Pancreas (tissue), 10 donors: ENCODE data around the gene SMOC1. TPM values are rescaled to one million over a fixed set of nuclear protein-coding genes. Genes with fewer than 3 reads are reported as not detected.

Experiments
- ATAC-seq, 4 donors: fragments of 200-7000 bp; cut with Tn5 transposase; one replicate each; pipeline versions ENCODE4 v1.8.0 to v1.9.1; 2020; ENCODE audit warnings: mild to moderate bottlenecking in 4 of 4, moderate library complexity in 4 of 4
- DNase-seq, 6 donors: peaks; one replicate each; pipeline ENCODE4 v3.0.0-alpha.2; 2020
- FAIRE-seq: peaks from 2 replicates; lab custom pipeline; 2012; peaks lifted over from hg19 to GRCh38; lab: Jason Lieb, UNC
- H3K27ac ChIP-seq, 4 donors: fragments of 200-600 bp; sonication (generic); 1 replicate in 3 of 4; 2 replicates in 1 of 4; pipeline versions ENCODE4 v1.5.0 to v1.8.0; 2020
- H3K27me3 ChIP-seq, 4 donors: fragments of 200-600 bp; one replicate each; pipeline ENCODE4 v1.8.0; 2021
- H3K36me3 ChIP-seq, 3 donors: fragments of 200-600 bp; sonication (generic) in 1 of 3; one replicate each; pipeline versions ENCODE4 v1.5.0 to v1.8.0; 2020 to 2021
- H3K4me1 ChIP-seq, 3 donors: fragments of 200-600 bp; one replicate each; pipeline ENCODE4 v1.8.0; 2021
- H3K4me3 ChIP-seq, 4 donors: fragments of 200-600 bp; sonication (generic) in 2 of 4; one replicate each; pipeline versions ENCODE4 v1.5.0 to v1.8.0; 2020 to 2021
- H3K9me3 ChIP-seq, 4 donors: fragments of 200-600 bp; one replicate each; pipeline ENCODE4 v1.8.0; 2021
- WGBS, 2 donors: extraction: QIAGEN DNeasy Blood & Tissue Kit; methylation state at CpG; one replicate each; pipeline ENCODE4 v1.1.7; 2013; 5-methylcytosine and 5-hydroxymethylcytosine counted together
- intact Hi-C, 3 donors: fragments of 100-400 bp; cut with DNase I; formaldehyde crosslinking; loops; one replicate each; pipeline versions ENCODE4 v1.11.1 to v1.14.2; 2022
- polyA plus RNA-seq, 2 donors: library from polyadenylated mRNA; stranded (reverse); fragments of 200-250 nt; gene quantifications; one replicate each; pipeline ENCODE4 v1.2.3, GENCODE V29; 2013
- total RNA-seq, 6 donors: library from RNA; stranded (reverse); fragmentation: NEBNext Ultra II Directional in 4 of 6; extraction: Animal tissue kit (Norgen Biotek cat#: 25700) in 4 of 6; gene quantifications; one replicate each; pipeline versions ENCODE4 v1.2.1 to v1.2.4, GENCODE V29; 2021 to 2023
- TF ChIP-seq, protein P1 (sequence below), 4 donors: fragments of 200-600 bp; sonication (generic) in 3 of 4; IDR thresholded peaks; one replicate each; pipeline versions ENCODE4 v1.5.0 to v1.8.0; 2021; ENCODE audit warnings: antibody characterized with exemption in 4 of 4
- donor health status: healthy with polysubstance abuse.
- donor health status: DM: no; HTN: no; CAD: no; lungs with moderate emphysema.
- donor health status: DM: no; HTN: no; CAD: no.
- donor health status: control.
- donor health status: control.
- donor health status: Bipolar disorder and iron deficiency.
- donor health status: DM: yes; HTN: yes; CAD: no.
- donor health status: DM: no; HTN: no; CAD: no.
- donor health status: DM: no; HTN: no; CAD: no.
- donor health status: DM: yes; HTN: yes; CAD: no.

SMOC1 gene
- total and polyA plus RNA-seq, 8 donors, result 2.2 to 55.7 (median 6.3) TPM

DNA sequence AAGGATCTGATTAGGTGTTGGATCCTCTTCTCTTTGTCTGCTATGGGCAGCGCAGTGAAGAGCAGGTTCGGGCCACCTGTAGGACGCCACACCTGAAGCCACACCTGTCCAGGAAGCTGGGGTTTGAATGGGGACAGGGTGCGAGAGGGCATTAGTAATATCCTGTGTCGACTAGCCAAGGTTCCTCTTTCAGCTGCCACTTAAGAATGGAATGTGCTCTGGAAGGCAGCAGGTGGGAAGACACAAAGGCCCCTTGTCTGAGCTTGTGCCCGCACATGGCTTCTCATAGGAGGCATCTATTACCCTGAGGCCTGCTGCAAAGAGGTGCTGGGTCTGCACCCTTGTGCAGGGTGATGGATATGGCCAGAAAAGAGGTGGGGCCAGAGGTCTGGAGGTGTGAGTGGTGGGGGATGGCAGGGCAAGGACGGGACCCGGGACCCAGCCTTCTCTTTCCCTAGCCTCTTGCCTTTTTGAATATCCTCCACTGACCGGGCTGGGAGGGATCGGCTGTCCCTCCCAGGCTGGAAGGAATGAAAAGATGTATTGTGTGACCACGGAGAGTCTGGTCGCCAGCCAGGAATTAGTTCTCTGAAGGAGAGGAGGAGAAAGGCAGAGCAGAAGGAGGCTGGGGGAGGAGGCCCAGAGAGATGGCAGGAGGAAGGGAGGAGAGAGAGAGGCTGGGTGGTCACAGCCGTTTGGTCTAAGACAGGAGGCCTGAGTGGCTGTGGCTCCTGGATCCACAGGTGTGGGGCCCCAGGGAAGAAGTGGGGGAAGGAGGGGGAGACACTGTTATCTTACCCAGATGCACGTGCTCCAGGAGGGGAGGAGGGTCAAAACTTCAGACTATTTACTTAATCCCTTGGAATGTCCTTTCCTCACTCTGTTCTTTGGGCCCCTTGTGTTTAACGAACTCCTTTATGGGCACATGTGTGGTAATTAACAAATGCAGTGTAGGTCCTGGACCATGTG lies 101.5 kb downstream of the SMOC1 start:
- ATAC-seq (peak in 3 of 4 donors; percentile 53 to 80 (median 70)), DNase-seq (peak in 3 of 6 donors; percentile 21 to 42 (median 24)), FAIRE-seq (no peak)
- Histone ChIP-seq H3K4me1 (no peaks in the 10 kb centered on the region), H3K27ac (peak overlapping the region in 2 of 4 donors; percentile 27 to 31), H3K4me3 (no peak overlapping the region), H3K36me3 (no peaks in the 10 kb centered on the region), H3K27me3 (no peaks in the 10 kb centered on the region), H3K9me3 (no peaks in the 10 kb centered on the region)
- 56 to 57% methylated on average over 15 of the region's 15 CpGs for WGBS, 2 donors
- intact Hi-C loops, result no loop called here
- TF ChIP-seq, protein P1, sequence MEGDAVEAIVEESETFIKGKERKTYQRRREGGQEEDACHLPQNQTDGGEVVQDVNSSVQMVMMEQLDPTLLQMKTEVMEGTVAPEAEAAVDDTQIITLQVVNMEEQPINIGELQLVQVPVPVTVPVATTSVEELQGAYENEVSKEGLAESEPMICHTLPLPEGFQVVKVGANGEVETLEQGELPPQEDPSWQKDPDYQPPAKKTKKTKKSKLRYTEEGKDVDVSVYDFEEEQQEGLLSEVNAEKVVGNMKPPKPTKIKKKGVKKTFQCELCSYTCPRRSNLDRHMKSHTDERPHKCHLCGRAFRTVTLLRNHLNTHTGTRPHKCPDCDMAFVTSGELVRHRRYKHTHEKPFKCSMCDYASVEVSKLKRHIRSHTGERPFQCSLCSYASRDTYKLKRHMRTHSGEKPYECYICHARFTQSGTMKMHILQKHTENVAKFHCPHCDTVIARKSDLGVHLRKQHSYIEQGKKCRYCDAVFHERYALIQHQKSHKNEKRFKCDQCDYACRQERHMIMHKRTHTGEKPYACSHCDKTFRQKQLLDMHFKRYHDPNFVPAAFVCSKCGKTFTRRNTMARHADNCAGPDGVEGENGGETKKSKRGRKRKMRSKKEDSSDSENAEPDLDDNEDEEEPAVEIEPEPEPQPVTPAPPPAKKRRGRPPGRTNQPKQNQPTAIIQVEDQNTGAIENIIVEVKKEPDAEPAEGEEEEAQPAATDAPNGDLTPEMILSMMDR (IDR thresholded peaks at IDR 0.05), result no peak

DNA sequence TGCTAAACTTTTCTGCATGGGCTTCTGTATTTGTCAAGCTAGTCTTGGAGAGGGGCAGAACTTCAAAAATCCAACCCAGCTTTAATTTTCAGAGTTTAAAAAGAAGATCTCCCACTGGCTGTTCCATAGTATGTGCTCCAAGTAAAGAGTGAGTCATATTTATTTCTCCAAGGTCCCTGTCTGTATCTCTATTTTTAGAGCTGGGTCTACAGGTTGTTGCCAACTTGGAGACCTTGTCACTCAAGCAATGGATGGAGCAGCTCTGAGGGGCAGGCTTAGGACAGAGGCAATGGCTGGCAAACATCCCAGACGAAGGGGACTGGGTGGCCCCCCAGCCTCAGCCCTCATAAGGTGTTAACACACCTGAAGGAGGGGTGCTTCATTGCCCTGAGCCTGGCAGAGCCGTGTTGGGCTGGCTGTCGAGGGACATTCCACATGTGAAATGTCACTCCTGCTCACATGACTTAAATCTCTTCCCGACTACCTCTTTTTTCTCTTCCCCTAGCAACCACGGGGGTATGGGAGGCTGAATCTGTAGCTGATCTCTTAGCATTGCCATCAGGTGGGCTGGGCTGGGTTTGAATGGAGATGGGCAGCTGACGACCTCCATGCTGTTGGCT lies 103.1 kb downstream of the SMOC1 start:
- ATAC-seq, result peak in 3 of 4 donors; percentile 23 to 67 (median 36)
- FAIRE-seq, result no peak
- no peak overlapping the region for H3K27ac ChIP-seq

DNA sequence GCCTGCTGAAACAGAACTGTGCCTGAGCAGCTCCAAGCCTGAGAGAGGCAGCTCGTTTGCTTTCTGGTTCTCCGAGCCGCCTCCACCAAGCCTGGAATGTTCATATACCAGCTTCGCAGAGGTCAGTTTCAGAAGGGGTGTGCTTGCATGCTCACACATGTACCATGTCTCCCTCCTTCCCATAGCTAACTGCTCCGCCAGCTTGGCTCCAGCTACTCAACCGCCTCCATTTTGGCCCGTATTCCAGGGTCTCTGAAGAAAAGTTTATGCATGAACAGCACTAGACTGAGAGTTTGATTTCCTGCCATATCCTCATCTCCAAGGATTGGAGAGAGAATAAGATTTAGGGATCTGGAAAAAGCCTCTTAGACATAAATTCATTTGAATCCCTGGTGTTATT lies 103.7 kb downstream of the SMOC1 start:
- Histone ChIP-seq H3K36me3 (no peaks in the 10 kb centered on the region), H3K27me3 (no peaks in the 10 kb centered on the region), H3K4me1 (no peaks in the 10 kb centered on the region), H3K27ac (no peak overlapping the region), H3K9me3 (no peaks in the 10 kb centered on the region), H3K4me3 (no peak overlapping the region)
- no peak for FAIRE-seq
- DNase-seq, result no peak
- no peak for ATAC-seq
- WGBS, 2 donors, result 86 to 87% methylated on average over 7 of the region's 7 CpGs
- TF ChIP-seq, protein P1 (IDR thresholded peaks at IDR 0.05), result no peak
- intact Hi-C loops, result no loop called here

More for the DNA sequence above, 103.1 kb downstream of the SMOC1 start:
- no peaks in the 10 kb centered on the region for H3K4me1 ChIP-seq
- no peaks in the 10 kb centered on the region for H3K36me3 ChIP-seq
- no peaks in the 10 kb centered on the region for H3K27me3 ChIP-seq
- no peak overlapping the region for H3K4me3 ChIP-seq
- 48 to 56% methylated on average over 6 of the region's 6 CpGs for WGBS, 2 donors
- TF ChIP-seq, protein P1 (IDR thresholded peaks at IDR 0.05), result no peak
- no peak for DNase-seq
- H3K9me3 ChIP-seq, result no peaks in the 10 kb centered on the region
- intact Hi-C loops, result no loop called here

DNA sequence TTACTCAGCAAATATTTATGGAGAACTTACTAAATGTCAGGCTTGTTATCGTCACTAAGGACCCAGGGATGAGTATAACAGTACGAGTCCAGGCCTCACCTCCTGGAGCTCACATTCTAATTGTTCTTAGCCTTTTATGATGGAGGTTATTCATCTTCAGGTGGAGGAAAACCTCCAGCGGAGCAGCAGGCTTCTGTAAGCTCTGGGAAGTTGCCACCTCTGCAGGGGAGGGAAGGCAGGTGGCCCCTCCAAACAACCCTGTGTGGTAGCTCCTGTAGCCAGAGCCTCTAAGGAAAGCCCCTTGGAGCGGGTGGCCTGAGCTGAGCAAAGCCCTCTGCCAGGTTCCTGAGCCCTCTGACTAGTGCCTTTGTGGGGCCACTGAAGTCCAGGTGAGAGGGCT lies 104.1 kb downstream of the SMOC1 start:
- no peak for ATAC-seq
- Histone ChIP-seq H3K36me3 (no peaks in the 10 kb centered on the region), H3K27ac (no peak overlapping the region), H3K9me3 (no peaks in the 10 kb centered on the region), H3K27me3 (no peaks in the 10 kb centered on the region), H3K4me1 (no peaks in the 10 kb centered on the region), H3K4me3 (no peak overlapping the region)
- WGBS, 2 donors, result 92 to 93% methylated on average over 4 of the region's 4 CpGs
- TF ChIP-seq, protein P1 (IDR thresholded peaks at IDR 0.05), result no peak
- intact Hi-C loops, result no loop called here
- no peak for DNase-seq
- FAIRE-seq, result no peak
